ENCODE data around the gene LINC00632. TPM values are rescaled to one million over a fixed set of nuclear protein-coding genes. Genes with fewer than 3 reads are reported as not detected.

The LINC00632 gene
- polyA plus RNA-seq, 1 of the 3 experiments (the other 2 are of a cell fraction), result 0.31 TPM

GRCh38 chrX:140766024-140766611 is 56.6 kb downstream of the LINC00632 start:
- CTCF ChIA-PET, result interaction anchor here (0.6 to 8.7 kb wide), 25 partner anchors 9 to 1841 kb away, joined by 3 to 86 read pairs (median 4); no protein-coding TSS in a partner anchor
- Histone ChIP-seq H3K9me2 (no peaks in the 10 kb centered on the region), H3K4me1 (ENCODE audit: control insufficient read depth in 1 of 2, insufficient read depth in 2 of 2, low read depth in 1 of 2, low read length in 1 of 2) (no peaks in the 10 kb centered on the region), H3K4me3 (ENCODE audit: low read depth in 2 of 2, low read length in 1 of 2) (no peak overlapping the region; a peak in 1 of 4 replicates), H3F3A (replicated peaks; ENCODE audit: insufficient read depth) (no peaks in the 10 kb centered on the region), H3K27ac (ENCODE audit: low read depth in 2 of 2, low read length in 1 of 2) (no peak overlapping the region), H3K9me3 (no peaks in the 10 kb centered on the region), H4K20me1 (ENCODE audit: insufficient read depth) (no peaks in the 10 kb centered on the region), H3K36me3 (replicated peaks in 1 of 2; ENCODE audit: control insufficient read depth in 1 of 2, insufficient read depth in 2 of 2, low read length in 1 of 2) (no peaks in the 10 kb centered on the region), H3K27me3 (ENCODE audit: insufficient read depth) (no peaks in the 10 kb centered on the region; the same call in 1 of the 2 replicates), H3K9ac (no peak overlapping the region), H3K4me2 (no peak overlapping the region), H3K79me2 (ENCODE audit: insufficient read depth) (no peaks in the 10 kb centered on the region), H2AFZ (ENCODE audit: low read depth) (no peak overlapping the region)
- peak; percentile 61 for DNase-seq
- TF ChIP-seq SMC3 (IDR thresholded peaks at IDR 0.05; ENCODE audit: low read depth, low read length) (peak; percentile 28; the same call in 1 of the 2 replicates), RFX5 (IDR thresholded peaks at IDR 0.05; ENCODE audit: low read length) (no peak), TAF1 (IDR thresholded peaks at IDR 0.05; ENCODE audit: borderline replicate concordance, low read depth, low read length) (no peak), GABPA (IDR thresholded peaks at IDR 0.05; ENCODE audit: low read depth) (no peak), RAD21 (IDR thresholded peaks at IDR 0.05; ENCODE audit: low read length) (peak; percentile 66), FOXJ3 (CRISPR knock-in tag; IDR thresholded peaks at IDR 0.05) (no peak)
- TF ChIP-seq, protein P1, sequence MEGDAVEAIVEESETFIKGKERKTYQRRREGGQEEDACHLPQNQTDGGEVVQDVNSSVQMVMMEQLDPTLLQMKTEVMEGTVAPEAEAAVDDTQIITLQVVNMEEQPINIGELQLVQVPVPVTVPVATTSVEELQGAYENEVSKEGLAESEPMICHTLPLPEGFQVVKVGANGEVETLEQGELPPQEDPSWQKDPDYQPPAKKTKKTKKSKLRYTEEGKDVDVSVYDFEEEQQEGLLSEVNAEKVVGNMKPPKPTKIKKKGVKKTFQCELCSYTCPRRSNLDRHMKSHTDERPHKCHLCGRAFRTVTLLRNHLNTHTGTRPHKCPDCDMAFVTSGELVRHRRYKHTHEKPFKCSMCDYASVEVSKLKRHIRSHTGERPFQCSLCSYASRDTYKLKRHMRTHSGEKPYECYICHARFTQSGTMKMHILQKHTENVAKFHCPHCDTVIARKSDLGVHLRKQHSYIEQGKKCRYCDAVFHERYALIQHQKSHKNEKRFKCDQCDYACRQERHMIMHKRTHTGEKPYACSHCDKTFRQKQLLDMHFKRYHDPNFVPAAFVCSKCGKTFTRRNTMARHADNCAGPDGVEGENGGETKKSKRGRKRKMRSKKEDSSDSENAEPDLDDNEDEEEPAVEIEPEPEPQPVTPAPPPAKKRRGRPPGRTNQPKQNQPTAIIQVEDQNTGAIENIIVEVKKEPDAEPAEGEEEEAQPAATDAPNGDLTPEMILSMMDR (IDR thresholded peaks at IDR 0.05), result peak; percentile 95
- POLR2A ChIA-PET, result no interaction called here
- WGBS (ENCODE audit: low lambda C conversion rate), result 2% methylated on average over 7 of the region's 8 CpGs

GRCh38 chrX:140767646-140768045 is 58.1 kb downstream of the LINC00632 start:
- ChIA-PET POLR2A (no interaction called here), CTCF (interaction anchor here (0.6 to 8.7 kb wide), 5 partner anchors 12 to 511 kb away, joined by 3 to 86 read pairs (median 13); no protein-coding TSS in a partner anchor)
- H3F3A ChIP-seq (replicated peaks; ENCODE audit: insufficient read depth), result no peaks in the 10 kb centered on the region
- no peak for TF ChIP-seq FOXJ3 (CRISPR knock-in tag; IDR thresholded peaks at IDR 0.05)
- TF ChIP-seq POLR2AphosphoS5 (IDR thresholded peaks at IDR 0.05; ENCODE audit: low read depth, low read length), result no peak
- TF ChIP-seq FOXM1 (IDR thresholded peaks at IDR 0.05; ENCODE audit: low read depth), result no peak
- TF ChIP-seq, protein P2, sequence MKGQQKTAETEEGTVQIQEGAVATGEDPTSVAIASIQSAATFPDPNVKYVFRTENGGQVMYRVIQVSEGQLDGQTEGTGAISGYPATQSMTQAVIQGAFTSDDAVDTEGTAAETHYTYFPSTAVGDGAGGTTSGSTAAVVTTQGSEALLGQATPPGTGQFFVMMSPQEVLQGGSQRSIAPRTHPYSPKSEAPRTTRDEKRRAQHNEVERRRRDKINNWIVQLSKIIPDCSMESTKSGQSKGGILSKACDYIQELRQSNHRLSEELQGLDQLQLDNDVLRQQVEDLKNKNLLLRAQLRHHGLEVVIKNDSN (IDR thresholded peaks at IDR 0.05; ENCODE audit: borderline replicate concordance, low read depth), result no peak
- no peak for TF ChIP-seq ZBTB33 (IDR thresholded peaks at IDR 0.05; ENCODE audit: borderline replicate concordance, low read depth)
- no peak for TF ChIP-seq USF2 (IDR thresholded peaks at IDR 0.05; ENCODE audit: borderline replicate concordance, low read depth, low read length)
- TF ChIP-seq ELF1 (IDR thresholded peaks at IDR 0.05), result no peak
- TF ChIP-seq GATA2 (CRISPR knock-in tag; IDR thresholded peaks at IDR 0.05), result no peak
- 22% methylated on average over 3 of the region's 3 CpGs for WGBS (ENCODE audit: low lambda C conversion rate)
- no peak overlapping the region for H3K4me2 ChIP-seq
- H3K27ac ChIP-seq (ENCODE audit: low read depth in 2 of 2, low read length in 1 of 2), result no peak overlapping the region
- no peaks in the 10 kb centered on the region; the same call in 1 of the 2 replicates for H3K27me3 ChIP-seq (ENCODE audit: insufficient read depth)
- no peak for DNase-seq
- no peak overlapping the region for H3K4me3 ChIP-seq (ENCODE audit: low read depth in 2 of 2, low read length in 1 of 2)
- H3K79me2 ChIP-seq (ENCODE audit: insufficient read depth), result no peaks in the 10 kb centered on the region
- H3K9me3 ChIP-seq, result no peaks in the 10 kb centered on the region
- H4K20me1 ChIP-seq (ENCODE audit: insufficient read depth), result no peaks in the 10 kb centered on the region
- no peak overlapping the region for H2AFZ ChIP-seq (ENCODE audit: low read depth)
- no peak overlapping the region for H3K9ac ChIP-seq
- no peaks in the 10 kb centered on the region for H3K36me3 ChIP-seq (replicated peaks in 1 of 2; ENCODE audit: control insufficient read depth in 1 of 2, insufficient read depth in 2 of 2, low read length in 1 of 2)
- no peaks in the 10 kb centered on the region for H3K4me1 ChIP-seq (ENCODE audit: control insufficient read depth in 1 of 2, insufficient read depth in 2 of 2, low read depth in 1 of 2, low read length in 1 of 2)
- no peaks in the 10 kb centered on the region for H3K9me2 ChIP-seq
